ENCODE results near the gene FBN2. TPM values are rescaled to one million over a fixed set of nuclear protein-coding genes. Genes with fewer than 3 reads are reported as not detected.

The FBN2 gene
- total and polyA plus RNA-seq, 9 donors: 0.23 to 3.5 (median 1.0) TPM

DNA sequence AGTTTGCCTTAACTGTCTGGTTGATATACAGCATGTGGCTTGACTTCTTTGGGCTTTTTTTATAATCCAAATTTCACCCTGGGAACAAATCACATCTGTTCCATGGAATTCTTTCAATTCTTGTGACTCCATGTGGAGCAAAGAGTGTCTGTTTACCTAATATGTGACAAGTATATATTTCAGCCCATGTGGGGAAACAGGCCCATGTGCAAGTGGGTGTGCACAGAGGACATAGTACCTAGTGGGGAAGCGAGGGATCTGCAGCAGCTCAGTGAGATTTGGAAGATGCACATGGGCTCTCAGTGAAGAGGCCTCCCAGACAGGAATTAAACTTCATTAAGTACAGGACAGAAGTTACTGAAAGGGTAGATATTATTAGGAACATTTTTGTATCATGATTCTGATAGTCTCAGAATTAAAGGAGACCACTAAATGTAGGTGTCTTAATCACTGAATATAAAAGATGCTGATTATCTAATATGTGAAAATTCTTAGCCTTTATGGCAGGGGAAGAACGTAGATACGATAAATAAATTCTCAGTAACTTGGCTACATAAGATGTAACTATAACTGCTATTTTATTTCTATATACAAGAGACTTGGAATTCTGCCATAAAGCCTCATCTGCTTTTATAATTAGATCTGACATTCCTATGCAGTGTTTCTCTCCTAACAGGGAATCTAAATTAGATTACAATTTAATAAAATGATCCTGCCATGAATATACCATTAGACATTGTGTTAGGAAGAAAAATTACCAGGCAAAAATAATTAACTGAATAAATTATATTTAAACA is 273.3 kb downstream of the FBN2 start:
- 83 to 88% (median 83%) methylated on average over 3 of the region's 3 CpGs for WGBS, 3 donors
- Histone ChIP-seq H3K4me3 (no peak overlapping the region), H3K9me3 (no peaks in the 10 kb centered on the region), H3K27ac (no peak overlapping the region), H3K36me3 (no peaks in the 10 kb centered on the region), H3K27me3 (no peaks in the 10 kb centered on the region), H3K4me1 (ENCODE audit: insufficient read depth) (no peaks in the 10 kb centered on the region)
- TF ChIP-seq EP300 (IDR thresholded peaks at IDR 0.05) (no peak), POLR2A (IDR thresholded peaks at IDR 0.05) (no peak), CTCF (IDR thresholded peaks at IDR 0.05) (no peak)
- DNase-seq: no peak
- intact Hi-C loops (cut with DNase I): no loop called here

DNA sequence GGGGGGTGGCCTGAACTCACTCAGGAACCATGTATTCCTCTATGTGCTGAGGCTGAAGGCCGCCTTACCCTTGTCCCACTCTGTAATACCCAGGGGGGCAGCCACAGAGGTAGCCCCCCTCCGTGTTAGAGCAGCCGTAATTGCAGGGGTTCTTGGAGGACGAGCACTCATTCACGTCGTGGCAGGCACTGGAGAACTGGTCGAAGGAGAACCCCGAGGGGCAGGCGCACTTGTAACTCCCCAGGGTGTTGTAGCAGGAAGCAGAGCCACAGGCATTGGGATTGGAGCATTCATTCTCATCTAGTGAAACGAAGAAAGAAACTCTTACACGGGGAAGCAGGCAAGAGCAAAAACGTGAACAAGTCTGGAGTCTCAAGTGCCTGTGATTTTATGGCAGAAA is 274.7 kb downstream of the FBN2 start:
- H3K4me3 ChIP-seq: no peak overlapping the region
- TF ChIP-seq POLR2A (IDR thresholded peaks at IDR 0.05) (no peak), EP300 (IDR thresholded peaks at IDR 0.05) (no peak), CTCF (IDR thresholded peaks at IDR 0.05) (no peak)
- WGBS, 3 donors: 85 to 88% (median 87%) methylated on average over 12 of the region's 12 CpGs
- H3K27me3 ChIP-seq: no peaks in the 10 kb centered on the region
- no peaks in the 10 kb centered on the region for H3K9me3 ChIP-seq
- intact Hi-C loops (cut with DNase I): no loop called here
- no peaks in the 10 kb centered on the region for H3K36me3 ChIP-seq
- H3K27ac ChIP-seq: no peak overlapping the region
- no peaks in the 10 kb centered on the region for H3K4me1 ChIP-seq (ENCODE audit: insufficient read depth)
- DNase-seq: no peak

- Histone ChIP-seq H3K27ac (no peak overlapping the region), H3K4me1 (ENCODE audit: insufficient read depth) (no peaks in the 10 kb centered on the region), H3K4me3 (no peak overlapping the region), H3K27me3 (no peaks in the 10 kb centered on the region), H3K36me3 (no peaks in the 10 kb centered on the region), H3K9me3 (no peaks in the 10 kb centered on the region)
- DNase-seq: no peak
- WGBS, 3 donors: 80 to 94% (median 82%) methylated on average over 6 of the region's 6 CpGs
- intact Hi-C loops (cut with DNase I): no loop called here
- TF ChIP-seq POLR2A (IDR thresholded peaks at IDR 0.05) (no peak), EP300 (IDR thresholded peaks at IDR 0.05) (no peak), CTCF (IDR thresholded peaks at IDR 0.05) (no peak)
These were observed 275.1 kb downstream of the FBN2 start for GRCh38 chr5:128262911-128263310.

DNA sequence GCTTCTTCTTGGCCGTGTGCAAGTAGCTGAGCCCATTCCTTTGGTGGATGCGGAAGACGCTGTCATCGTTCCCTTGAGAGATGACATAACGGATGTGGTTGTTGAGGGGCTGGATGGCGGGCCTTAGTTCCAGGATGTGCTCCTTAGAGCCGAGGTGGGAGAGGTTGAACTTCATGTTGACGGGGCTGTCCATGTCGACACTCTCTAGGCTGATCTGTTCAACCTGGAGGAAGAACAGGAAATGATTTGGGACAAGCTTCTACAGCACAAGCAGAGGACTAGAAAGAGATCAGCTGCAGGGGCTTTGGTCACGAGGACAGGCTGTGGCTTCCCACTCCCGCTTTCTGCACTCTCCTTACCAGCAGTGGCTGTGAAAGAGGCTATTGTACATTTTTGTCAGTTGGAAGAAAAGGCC is 278.4 kb downstream of the FBN2 start:
- H3K4me3 ChIP-seq: no peak overlapping the region
- no peaks in the 10 kb centered on the region for H3K27me3 ChIP-seq
- H3K4me1 ChIP-seq (ENCODE audit: insufficient read depth): no peaks in the 10 kb centered on the region
- no peaks in the 10 kb centered on the region for H3K36me3 ChIP-seq
- intact Hi-C loops (cut with DNase I): no loop called here
- no peaks in the 10 kb centered on the region for H3K9me3 ChIP-seq
- no peak for DNase-seq
- WGBS, 3 donors: 82 to 87% (median 86%) methylated on average over 11 of the region's 11 CpGs
- H3K27ac ChIP-seq: no peak overlapping the region
- no peak for TF ChIP-seq EP300 (IDR thresholded peaks at IDR 0.05)
- no peak for TF ChIP-seq POLR2A (IDR thresholded peaks at IDR 0.05)
- no peak for TF ChIP-seq CTCF (IDR thresholded peaks at IDR 0.05)
